COLO668 (cell line): ENCODE results near the gene NSG2.

Experiments
- DNase-seq: peaks from one replicate; lab custom pipeline; 2025; ENCODE audit not compliant: unreplicated experiment; lab: John Stamatoyannopoulos, UW

NSG2 gene

DNA sequence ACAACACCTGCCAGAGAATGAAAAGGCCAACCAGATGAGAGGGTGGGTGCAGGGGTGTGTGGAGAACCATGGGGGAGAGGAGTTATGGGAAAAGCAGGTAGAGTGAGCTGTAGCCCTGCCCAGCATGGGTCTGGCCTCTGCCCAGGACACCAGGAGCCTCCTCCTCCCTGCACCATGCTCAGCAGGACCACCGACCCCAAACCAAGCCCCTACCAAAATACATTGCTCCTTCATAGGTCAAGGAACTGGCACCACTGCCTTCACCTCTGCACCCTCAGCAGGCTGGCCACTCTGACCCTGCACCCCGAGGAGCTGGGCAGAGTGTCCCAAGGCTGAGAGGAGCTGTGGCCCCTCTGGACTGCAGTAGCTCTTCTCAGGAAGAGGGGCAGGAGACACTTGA is 102.0 kb downstream of the NSG2 start:
- DNase-seq, result no peak

DNA sequence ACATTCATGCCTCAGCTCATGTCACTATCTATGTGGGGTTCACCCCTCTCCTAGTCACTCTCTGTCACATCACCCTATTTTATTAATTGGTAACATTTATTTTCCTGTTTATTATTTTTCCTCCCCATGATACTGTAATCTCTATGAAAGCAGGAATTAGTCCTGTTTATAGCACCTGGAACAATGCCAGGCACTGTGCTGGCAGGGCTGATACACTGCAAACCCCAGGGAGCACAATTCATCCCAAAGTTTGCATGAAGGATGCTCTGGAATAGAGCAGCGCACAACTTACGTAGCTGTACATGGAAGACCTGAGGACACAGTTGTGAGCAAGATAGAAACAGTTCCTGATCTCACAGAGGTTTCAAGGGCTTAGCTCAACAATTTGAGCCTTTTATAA is 103.2 kb downstream of the NSG2 start:
- peak; percentile 11 for DNase-seq

DNA sequence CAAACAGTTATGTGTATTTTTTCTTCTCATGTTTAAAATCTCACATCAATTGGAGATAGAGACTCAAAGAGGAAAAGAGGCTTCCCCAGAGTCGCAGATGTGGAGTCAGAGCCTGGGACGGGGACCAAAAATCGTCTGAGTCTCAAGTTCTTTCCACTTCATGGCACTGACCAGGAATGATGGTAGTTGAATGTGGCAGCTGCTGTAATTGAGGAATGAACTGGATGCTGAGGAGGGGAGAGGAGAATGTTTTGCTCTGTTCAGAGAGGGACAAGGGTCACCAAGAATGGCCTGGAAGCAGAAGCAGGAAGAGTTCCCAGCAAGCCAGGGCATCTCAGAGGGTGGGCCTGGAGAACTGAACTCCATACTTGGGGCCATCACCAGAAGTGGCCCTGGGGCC is 103.9 kb downstream of the NSG2 start:
- DNase-seq, result no peak

DNA sequence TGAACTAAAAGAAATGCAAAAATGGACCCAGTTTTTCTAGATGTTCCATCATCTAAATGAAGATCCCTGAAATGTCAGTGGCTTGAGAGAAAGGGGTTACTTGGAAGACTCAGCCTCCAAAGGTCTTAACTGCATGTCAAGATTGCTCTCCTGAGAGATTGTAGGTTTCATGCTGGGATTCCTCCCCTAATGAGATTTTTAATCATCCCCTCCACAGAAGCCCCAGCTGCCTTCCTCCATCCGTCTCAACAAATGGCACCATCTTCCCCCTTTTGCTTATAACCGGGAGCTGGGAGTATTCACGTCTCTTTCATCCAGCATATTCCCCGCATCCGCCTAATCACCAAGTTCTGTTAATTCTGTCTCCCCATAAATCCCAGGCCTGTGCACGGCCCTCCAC is 104.5 kb downstream of the NSG2 start:
- DNase-seq, result no peak

DNA sequence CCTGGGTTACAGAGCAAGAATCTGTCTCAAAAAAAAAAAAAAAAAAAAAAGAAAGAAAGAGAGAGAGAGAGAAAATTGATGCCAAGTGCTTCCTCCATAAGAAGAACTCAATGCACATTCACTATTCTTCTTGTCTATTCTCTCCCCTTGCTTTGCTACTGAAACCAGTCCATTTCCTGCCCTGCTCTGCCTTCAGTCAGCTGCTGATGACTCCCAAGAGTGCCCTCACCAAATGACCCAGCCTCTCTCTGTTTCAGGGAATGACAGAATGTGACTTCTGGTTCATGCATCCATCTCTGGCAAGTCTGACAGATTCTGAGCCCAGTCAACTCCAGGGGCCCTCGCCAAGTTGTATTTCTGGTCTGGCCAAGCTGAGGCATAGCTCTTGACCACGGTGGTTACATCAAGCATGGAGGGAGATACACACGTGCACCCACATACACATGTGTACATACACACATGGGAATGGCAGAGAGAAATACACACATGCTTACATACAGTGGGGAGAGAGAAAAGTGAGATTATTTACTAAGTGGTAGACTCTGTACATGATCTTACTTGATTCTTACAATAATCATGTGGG is 106.2 kb downstream of the NSG2 start:
- DNase-seq, result no peak

DNA sequence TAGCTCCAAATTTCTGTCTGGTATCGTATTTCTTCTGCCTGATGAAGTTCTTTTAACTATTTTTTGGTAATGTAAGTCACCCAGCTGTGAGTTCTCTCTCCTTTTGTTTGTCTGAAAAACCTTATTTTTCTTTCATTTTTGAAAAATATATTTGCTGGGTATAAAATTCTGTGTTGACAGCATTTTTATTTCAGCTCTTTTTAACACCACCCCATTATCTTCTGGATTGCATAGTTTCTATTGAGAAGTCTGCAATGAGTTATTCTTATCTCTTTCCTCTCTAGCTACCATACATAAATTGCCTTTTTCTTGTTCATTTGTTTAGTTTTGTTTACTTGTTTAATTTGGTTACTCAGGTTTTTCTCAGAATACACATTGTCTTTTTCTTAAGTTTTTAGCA is 109.1 kb downstream of the NSG2 start:
- no peak for DNase-seq

DNA sequence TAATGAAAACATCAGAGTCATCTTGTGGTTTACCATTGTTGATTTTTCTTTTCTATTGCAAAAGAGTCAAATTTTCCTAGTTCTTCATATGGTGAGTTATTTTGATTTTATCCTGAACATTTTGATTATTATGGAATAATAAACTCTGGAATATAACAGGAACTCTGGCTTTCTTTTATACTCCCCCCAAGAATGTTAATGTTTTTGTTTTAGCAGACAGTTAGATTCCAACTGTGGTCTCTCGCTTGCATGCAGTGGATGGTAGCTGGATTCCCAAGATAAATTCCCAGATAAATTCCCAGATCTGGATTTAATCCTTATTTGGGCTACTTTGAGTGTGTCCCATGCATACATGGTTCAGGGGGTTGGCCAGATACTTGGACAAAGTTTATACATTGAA is 109.8 kb downstream of the NSG2 start:
- DNase-seq, result no peak

DNA sequence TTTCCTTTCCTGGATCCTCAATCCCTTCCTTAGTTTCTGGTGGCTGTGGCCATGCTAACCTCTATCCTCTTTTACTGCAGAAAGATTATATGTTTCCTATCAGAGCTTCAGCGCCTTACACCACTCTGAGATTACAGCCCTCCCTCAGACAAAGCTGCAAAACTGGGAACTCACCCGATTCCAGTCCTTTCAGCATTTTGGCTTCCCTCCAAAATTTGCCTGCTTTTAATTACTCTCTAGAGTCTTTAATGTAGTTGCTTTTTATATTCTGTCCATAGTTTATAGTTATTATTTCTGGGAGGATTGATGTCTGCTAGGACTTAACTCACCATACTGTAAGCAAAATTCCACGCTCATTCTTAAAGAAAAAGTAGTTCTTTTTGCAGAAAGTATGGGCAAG is 110.2 kb downstream of the NSG2 start:
- DNase-seq, result no peak

DNA sequence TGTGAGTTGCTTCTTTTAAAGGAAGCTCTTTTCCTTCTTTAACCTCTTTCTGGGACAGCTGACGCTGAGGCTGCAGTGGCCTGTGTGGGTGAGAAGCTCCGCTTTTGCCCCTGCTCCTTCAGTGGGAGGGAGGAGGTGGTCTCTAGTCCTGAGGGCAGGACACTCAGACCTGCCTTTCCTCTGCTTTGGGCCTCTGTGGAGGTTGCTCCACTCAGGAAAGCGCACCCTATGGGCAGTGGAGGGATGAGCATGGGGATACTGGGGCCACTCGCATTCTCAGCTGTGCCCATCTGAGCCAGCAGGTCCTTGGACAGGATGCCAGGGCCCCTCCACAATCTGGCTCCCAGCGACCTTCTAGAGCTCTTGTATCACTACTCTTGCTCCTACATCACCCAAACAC is 111.5 kb downstream of the NSG2 start:
- DNase-seq, result no peak
